GM18870 (cell line): ENCODE data around the gene ANKDD1A.
A peak's percentile ranks its signal among the peaks of the same experiment; 100 is the strongest.

Experiments used
- ATAC-seq: cut with Tn5 transposase; IDR thresholded peaks from one replicate; pipeline ENCODE4 v1.9.1; 2021; ENCODE audit warnings: moderate library complexity; ENCODE audit not compliant: unreplicated experiment

The ANKDD1A gene

DNA sequence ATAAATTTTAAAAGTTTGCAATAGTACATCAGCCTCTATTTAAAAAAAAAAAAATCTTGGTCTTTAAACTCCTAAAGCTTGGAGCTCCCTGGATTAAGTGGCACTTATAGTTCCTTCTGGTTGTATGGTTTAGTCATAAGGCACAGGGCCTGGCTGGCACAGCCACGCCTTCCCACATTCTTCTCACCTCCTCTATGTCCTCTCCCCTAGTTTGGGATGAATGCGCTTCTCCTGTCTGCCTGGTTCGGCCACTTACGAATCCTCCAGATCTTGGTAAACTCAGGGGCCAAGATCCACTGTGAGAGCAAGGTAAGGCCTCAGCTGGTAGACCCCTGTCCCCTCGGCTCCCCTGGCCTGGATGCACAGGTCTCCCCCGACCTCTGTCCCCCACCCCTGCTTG is 10.0 kb downstream of the ANKDD1A start:
- ATAC-seq = no peak

DNA sequence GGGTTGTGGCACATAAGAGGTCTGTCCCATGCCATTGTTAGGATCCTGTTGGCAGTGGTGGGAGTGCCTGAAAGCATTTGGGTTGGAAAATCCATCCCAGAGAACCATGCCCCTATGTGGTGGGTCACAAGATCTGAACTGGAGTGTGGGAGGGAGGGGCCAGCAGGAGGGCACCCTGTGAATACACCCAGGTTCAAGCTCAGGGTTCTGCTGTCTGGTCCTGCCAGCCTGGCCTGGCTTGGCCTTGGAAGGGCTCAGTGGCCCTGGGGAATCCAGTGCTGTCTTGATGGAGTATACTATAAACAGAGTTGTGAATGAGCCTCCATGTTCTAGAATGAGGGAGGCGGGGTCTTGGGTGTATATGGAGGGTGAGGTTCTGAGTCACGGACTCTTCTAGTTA is 11.8 kb downstream of the ANKDD1A start:
- ATAC-seq = no peak

DNA sequence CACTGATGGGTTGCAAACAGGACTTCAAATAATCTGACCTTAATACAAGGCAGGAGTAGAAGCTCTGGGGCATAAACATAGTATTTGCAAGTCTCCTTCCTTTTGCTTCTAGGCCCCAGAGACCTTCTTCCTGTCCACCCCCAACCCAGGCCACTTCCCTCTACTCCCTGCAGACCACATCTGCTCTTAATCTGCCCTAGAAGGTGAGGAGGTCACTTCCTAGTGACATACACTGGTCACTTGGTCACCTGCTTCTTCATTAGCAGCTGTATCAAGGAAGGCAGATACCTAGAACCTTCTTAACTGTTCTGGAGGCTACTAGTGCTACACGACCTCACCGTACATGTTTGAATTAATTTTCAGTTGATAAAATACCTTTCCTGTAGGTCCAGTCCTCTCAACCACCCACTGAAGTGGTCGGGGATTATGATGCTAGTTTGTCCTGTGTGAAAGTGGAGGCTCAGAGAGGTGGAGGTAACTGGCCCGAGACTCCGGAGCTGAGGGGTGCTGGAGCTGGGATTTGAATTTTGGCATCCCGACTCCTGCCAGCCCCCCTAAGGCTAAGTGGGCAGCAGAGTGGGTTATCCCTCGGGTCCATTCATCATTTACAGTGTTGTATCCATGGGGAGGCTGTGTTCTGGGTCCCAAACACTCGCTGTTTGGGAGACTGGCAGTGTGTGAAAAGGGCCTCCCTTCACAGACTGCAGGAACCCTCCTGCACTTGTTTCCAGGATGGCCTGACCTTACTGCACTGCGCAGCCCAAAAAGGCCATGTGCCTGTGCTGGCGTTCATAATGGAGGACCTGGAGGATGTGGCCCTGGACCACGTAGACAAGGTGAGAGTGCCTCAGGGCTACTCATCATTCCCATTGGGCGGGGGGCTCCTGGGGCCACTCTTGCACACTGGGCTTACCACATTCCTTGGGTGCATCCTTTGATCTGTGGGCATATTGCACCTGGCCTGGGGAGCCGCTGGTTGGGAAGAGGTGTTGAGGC is 13.9 kb downstream of the ANKDD1A start:
- ATAC-seq = no peak

DNA sequence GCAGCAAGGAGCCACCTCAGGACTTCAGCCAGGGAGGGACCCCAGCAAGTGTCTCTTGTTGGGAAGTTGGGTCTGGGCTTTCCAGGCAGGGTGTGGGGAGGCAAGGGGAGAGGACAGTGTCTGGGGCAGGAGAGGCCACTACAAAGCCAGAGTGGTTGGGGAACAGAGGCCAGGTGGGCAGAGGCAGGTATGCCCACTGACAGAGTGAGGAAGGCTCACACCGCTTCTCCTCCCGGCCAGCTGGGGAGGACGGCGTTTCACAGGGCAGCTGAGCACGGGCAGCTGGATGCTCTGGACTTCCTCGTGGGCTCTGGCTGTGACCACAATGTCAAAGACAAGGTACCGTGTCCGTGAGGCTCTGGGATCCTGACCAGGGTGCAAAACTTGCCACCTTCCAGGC is 15.0 kb downstream of the ANKDD1A start:
- no peak for ATAC-seq

DNA sequence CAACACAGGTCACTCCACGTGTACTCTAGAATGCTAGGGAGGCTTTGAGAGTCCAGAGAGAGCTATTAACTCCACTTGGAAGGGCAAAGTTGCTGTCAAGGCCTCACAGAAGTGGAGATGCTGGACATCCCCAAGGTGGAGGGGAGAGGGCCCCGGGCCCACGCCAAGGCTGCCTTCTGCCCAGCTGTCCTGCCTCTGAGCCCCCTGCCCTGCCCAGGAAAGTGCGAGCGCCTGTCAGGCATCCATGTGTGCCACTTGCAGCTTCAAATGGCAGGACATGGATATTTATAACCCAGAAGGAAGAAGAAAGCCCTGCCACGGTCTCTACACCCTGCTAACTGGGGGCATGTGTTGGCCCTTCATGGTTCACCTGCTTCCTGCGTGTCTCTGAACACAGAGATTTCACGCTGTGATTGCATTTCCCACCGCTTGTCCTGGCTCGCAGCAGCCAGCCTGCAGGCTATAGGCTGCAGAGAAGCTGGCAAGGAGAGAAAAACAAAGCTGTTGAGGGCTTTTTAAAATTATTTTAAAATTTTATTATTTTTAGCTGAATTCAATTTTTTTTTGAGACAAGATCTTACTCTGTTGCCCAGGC is 17.0 kb downstream of the ANKDD1A start:
- no peak for ATAC-seq

DNA sequence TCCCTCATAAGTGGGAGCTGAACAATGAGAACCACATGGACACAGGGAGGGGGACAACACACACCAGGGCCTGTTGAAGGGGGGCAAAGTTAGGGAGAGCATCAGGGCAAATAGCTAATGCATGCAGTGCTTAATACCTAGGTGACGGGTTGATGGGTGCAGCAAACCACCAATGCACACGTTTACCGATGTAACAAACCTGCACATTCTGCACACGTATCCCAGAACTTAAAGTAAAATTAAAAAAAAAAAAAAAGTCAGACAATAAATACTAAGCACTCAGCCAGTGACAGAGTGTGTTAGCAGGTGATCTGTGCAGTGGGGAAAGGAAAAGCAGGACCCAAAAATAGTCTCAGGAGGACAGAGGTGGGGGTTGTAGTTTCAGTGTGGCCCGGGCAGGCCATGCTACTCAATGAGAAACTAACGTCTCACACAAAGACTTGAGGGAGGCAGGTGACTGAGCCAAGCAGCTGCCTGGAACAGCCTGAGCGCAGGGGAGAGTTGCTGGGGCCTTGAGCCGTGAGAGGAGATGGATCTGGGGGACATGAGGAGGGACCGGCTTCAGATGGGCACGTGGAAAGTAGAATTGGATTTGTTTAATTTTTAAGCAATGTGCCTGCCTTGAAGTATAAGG is 18.4 kb downstream of the ANKDD1A start:
- peak; percentile 48 for ATAC-seq

DNA sequence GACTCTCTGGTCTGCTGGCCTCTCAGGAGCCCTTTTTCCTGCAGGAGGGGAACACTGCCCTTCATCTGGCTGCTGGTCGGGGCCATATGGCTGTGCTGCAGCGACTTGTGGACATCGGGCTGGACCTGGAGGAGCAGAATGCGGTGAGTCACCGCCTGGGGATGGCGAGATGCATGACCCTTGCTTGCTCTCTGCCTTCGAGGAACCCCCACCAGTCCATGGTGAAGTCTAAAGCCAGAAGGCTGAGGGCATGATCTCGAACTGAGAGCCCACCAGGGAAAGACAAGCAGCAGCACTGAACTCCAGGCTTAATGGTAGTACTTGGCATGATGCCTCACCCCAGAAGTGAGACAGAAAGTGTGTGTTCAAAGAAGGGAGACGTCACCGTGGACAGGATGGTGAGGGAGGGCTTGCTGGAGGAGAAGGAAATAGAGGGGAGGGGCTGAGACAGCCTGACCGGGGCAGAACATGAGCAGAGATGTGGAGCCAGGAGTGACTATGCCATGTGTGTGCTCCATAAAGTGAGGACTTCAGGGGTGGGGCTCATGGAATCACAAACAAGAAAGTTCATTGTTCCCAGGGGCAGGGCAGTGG is 19.2 kb downstream of the ANKDD1A start:
- ATAC-seq = no peak

DNA sequence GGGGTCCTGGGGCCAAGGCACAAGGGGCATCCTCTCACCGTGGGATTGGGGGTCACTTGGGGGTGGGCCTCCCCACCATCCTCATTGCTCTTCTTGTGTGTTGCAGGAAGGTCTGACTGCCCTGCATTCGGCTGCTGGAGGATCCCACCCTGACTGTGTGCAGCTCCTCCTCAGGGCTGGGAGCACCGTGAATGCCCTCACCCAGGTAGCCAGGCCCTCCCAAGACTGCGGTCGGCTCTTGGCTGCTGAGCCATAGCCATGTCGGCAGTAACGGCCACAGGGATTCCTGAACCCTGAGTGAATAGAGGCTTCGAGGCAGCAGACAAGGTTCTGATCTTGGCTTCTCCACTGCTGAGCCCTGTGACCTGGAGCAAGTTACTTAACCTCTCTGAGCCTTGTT is 19.7 kb downstream of the ANKDD1A start:
- ATAC-seq = no peak

DNA sequence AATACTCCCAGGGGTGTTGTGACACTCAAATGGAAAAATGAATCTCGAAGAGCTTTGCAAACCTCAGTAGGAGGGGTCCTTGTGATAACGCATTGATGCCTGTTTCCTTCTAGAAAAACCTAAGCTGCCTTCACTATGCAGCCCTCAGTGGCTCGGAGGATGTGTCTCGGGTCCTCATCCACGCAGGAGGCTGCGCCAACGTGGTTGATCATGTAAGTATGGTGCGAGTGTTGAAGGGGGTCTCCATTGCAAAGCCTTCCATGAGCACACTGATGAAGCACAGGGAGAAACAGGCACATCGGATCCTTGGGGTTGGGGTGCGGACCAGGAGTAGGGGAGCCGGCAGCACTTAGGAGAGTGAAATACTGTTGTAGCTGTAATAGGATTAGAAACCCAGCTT is 22.3 kb downstream of the ANKDD1A start:
- no peak for ATAC-seq

DNA sequence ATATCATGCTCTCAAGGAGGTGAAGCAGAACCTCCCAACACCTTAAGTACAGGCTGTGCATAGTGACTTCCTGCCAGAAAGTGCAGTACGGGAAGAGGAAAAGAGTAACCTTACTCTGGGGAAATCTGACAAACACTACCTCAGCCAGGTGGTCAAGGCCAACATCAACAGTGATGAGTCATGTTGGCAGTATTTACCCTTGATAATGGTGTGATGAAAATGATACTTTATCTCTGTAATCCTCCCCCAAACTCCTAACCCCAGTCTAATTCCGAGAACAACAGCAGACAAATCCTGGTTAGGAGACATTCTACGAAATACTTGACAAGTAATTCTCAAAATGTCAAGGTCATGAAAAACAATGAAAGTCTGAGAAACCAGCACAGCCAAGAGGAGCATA is 26.5 kb downstream of the ANKDD1A start:
- no peak for ATAC-seq

DNA sequence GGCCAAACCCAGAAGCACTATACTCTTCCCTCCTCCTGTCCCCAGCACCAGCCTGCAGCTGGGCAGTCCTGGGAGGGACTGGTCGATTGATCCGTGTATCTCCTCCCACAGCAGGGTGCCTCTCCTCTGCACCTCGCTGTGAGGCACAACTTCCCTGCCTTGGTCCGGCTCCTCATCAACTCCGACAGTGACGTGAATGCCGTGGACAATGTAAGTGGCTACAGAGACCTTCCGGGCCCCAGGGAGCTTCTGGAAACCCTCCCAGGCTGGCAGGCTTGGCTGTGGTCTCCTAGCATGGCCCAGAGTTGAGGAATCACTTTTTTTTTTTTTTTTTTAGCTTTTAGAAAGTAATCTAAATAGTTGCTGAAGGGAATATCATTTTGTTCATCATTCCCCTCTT is 30.7 kb downstream of the ANKDD1A start:
- ATAC-seq = no peak

DNA sequence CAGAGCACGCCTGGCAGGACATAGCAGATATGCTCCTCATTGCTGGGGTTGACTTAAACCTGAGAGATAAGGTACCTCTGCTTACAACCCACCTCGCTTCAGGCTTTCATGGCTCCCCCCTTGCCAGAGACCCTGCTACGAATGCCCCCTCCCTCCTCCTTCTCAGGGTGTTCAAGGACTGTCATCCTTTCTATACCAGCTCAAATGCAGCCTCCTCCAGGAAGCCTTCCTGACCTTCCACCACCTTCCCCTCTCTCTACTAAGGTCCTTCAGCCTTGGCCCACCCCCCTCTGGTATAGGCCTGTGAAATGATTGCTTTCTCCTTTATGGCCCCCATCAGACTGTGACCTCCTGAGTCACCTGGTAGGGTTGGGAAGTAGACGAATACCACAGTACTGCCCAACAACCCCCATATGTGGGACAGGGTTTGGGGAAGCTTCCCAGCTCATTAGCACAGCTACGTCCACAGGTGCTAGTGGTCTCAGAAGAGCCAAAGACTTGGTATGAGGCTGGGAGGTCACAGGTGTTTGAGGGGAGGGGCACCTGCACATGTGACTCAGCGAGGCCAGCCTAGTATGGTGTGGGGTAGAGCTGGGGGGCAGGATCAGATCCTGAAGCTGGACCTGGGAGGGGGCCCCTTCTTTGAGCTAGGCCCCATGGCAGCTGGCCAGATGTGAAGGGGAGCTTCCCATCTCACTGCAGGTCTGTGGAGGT is 32.0 kb downstream of the ANKDD1A start:
- ATAC-seq = no peak

DNA sequence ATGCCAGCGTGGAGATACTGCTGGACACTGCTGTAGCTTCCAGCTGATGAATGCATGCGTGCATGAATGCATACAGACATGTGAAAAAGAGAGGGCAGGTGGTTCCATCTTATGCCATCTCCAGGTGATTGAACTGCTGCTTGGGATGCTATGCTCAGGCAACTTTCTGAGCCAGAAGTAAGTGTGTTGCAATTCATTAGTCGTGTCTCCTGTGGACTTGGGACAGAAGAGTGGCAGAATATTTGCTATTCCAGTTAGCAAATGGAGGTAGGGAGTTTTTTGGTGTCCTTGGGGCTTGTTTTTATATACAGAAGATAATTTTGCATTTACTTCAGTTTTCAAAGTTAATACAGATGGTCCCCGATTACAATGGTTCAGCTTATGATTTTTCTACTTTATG is 33.3 kb downstream of the ANKDD1A start:
- ATAC-seq = no peak

DNA sequence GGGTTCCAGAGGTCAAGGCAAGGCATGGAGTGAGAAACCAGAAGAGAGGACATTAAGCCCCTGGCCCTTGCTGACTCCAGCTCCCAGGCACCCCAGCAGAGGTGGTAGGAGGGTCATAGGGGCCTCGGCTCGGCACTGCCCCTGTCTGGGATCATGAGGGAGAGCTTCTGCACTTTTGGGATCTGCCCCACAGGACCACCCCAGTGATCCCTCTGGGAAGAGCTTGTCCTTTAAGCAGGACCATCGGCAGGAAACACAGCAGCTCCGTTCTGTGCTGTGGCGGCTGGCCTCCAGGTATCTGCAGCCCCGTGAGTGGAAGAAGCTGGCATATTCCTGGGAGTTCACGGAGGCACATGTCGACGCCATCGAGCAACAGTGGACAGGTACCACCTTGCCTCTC is 35.5 kb downstream of the ANKDD1A start:
- ATAC-seq = no peak

DNA sequence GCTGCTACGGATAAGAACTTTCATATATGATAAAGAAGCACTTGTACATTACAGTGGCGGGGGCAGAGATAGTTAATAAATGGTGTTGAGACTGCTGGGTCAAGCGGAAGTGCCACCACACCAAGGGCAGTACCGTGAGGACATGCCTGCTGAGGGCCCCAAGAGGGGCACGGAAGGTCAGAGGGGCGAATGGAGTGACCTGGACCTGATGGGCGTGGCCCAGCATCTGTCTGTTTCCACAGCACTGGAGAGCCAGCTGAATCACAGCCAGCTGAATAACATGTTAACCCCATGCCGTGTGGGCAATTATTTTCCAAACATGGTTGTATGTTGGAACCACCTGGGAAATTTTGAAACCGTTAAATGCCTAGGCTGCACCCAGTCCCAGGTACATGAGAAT is 37.2 kb downstream of the ANKDD1A start:
- no peak for ATAC-seq

DNA sequence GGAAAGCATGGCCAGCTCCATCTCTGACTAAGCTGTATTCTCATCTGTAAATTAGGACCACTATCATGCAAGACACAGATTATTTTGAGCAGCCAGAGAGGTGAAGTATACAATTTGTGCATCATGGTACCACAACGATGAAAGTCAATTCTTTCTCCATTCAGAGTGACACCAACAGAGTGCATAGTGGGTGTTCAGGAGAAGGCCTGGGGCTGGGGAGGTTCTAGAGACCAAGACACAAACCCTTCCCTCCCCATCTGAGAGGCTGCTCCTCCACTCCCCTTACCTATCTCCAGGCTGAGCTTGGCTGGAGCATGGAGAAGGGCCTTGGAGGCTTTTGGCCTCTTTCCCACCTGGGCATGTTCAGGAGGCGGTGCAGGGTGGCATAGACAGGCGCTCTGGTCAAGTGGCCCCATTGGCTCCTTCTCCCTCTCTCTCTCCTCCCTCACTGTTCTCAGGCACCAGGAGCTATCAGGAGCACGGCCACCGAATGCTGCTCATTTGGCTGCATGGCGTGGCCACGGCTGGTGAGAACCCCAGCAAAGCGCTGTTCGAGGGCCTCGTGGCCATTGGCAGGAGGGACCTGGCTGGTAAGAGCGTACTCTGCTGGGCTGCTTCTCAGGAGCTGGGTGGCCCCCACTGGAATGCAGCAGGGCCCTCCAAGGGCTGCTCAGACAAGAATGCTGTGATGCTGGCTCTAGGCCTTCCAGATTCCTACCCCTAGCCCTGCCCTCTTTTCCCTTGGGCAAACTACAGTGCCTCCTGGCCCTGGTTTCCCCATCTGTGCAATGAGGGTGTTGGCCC is 37.9 kb downstream of the ANKDD1A start:
- ATAC-seq = no peak

DNA sequence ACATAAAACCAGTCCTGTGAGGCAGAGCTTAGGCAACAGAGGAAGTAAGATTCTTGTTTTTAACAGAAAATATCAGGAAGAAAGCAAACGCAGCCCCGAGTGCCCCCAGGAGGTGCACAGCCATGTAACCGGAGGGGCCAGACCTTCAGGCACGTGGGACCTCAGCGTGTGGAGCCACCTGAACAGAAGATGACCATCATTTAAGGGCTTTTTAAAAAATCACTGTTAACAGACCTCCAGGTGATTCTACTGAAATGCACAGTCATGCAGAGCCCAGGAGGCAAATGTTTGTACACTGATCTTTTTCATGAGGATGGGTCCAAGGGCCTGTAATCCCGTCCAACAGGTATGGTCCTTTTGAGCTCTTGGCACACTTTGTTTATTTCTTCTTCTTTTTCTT is 39.2 kb downstream of the ANKDD1A start:
- no peak for ATAC-seq

DNA sequence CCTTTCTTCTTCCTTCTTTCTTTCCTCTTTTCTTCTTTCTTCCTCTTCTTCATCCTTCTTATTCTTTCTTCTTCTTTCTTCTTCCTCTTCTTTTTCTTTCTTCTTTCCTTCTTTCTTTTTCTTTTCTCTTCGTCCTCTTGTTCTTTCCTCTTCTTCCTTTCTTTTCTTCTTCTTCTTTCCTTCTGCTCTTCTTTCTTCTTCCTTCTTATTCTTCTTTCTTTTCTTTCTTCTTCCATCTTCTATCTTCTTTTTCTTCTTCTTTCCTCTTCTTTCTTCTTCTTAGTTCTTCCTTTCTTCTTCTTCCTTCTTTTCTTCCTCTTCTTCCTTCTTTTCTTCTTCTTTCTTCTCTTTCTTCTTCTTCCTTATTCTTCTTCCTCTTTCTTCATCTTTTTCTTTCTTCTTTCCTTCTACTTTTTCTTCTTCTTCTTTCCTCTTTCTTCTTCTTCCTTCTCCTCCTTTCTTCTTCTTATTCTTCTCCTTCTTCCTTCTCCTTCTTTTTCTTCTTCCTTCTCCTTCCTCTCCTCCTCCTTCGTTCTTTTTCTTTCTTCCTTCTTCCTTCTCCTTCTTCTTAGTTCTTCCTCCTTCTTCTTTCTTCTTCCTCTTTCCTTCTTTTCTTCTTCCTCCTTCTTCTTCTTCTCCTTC is 40.2 kb downstream of the ANKDD1A start:
- ATAC-seq = no peak

DNA sequence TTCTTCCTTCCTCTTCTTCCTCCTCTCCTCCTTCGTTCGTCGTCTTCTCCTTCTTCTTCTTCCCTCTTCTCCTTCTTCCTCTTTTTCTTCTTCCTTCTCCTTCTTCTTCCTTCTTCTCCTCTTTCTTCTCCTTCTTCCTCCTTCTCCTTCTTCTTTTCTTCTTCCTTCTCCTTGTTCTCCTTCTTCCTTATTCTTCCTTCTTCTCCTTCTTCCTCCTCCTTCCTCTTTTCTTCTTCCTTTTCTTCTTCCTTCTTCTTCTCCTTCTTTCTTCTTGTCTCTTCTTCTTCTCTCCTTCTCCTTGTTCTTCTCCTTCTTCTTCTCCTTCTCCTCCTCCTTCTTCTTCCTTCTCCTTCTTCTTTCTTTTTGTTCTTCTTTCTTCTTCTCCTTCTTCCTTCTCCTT is 42.7 kb downstream of the ANKDD1A start:
- ATAC-seq = no peak

DNA sequence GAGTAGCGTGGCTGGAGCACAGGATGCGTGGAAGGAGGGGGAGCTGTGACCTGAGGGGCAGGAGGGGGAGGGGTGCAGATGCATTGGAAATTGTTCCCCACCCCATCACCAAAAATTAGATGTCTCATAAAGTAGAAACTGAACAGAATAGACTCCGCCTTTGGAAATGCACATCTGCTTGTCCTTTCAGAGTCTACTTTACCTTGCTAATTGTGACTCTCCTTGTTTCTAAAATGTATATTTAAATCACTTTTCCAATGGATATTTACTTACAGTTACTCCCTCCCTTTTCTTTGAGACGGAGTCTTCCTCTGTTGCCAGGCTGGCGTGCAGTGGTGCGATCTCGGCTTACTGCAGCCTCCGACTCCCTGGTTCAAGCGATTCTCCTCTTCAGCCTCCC is 47.4 kb downstream of the ANKDD1A start:
- ATAC-seq = no peak
